GM19193 (cell line): Measurements from ENCODE around the gene BTG1.

Experiments
- POLR2A ChIP-seq: IDR thresholded peaks from 4 replicates; pipeline ENCODE4 v1.6.1; 2011; ENCODE audit not compliant: insufficient read depth, insufficient read length; ENCODE audit errors: extremely low read depth

Gene BTG1

GRCh38 chr12:92098594-92099380, 46.9 kb downstream of the BTG1 start:
- no peak for TF ChIP-seq POLR2A

DNA sequence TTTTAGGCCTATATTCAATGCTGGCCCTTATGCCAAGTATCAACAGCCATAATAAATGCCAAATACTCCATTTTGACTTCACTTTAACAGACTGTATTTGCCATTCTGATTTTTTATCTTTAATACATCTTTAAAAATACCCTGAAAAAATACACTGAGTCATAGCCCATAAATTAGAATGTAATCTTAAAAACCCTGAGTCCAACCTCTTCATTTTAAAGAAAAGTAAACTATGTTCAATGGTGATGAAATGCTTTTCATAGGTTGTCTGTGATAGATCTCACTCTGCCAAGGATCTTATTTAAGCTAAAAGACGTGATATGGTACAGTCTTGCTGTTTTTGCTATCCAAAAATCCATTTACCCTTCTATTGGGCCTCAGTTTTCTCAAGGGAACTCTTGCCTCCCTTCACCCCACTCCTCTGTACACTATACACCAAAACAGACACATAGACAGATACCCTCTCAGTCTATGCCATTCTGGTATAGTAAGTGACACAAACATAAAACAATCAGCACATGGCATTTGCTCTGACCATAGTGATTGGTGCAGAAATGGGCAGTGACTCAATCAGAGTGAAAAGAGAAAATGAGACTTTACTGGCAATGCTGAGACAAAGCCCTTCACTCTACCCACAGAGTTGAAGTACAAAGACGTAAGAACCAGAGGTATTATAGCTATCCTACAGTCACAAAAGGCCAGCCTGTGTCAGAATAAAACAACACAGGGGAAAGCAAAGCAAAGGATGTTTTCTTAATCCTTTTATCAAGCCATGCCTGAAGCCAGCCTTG, 49.1 kb downstream of the BTG1 start:
- no peak for TF ChIP-seq POLR2A

DNA sequence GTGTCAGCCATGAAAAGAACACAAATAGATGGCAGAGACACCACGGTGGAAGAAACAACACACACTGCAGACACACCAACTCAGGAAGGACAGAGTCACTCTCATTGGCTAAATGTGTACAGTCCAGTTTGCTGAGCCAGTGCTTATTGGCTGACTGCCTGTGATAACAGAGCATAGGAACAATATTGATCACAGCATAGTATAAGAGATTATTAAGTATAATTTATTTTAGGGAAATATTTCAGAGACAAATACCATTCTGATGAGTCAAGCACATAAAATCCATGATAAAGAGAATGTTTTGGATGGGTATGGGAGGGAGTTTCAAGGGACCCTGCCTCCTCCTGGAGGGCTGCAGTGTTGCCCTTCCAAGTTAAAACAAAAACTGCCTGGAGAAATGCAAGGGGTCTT, 50.9 kb downstream of the BTG1 start:
- no peak for TF ChIP-seq POLR2A
